Glutamatergic neuron (in vitro differentiated cells): ENCODE measurements around the gene SMIM29. TPM values are rescaled to one million over a fixed set of nuclear protein-coding genes. Genes with fewer than 3 reads are reported as not detected.
"Not testable (repeated sequence)": the region's sequence is repeated elsewhere in the genome, so short reads cannot be mapped to it uniquely, and the experiment has no call there.

Experiments used
- DNase-seq: peaks from one replicate; pipeline ENCODE4 v3.0.0; 2022
- H3K27ac Mint-ChIP-seq: one replicate; pipeline ENCODE4 v1.8.0; 2020; ENCODE audit warnings: mild to moderate bottlenecking, mixed read lengths, inconsistent platforms; ENCODE audit not compliant: unreplicated experiment
- H3K27me3 Mint-ChIP-seq: one replicate; pipeline ENCODE4 v1.8.0; 2020; ENCODE audit warnings: mild to moderate bottlenecking, moderate library complexity, mixed read lengths, inconsistent platforms; ENCODE audit not compliant: unreplicated experiment
- H3K36me3 Mint-ChIP-seq: one replicate; pipeline ENCODE4 v1.8.0; 2020; ENCODE audit warnings: mild to moderate bottlenecking, mixed read lengths, inconsistent platforms; ENCODE audit not compliant: unreplicated experiment
- H3K4me1 Mint-ChIP-seq: one replicate; pipeline ENCODE4 v1.8.0; 2020; ENCODE audit warnings: mild to moderate bottlenecking, low read depth, mixed read lengths, inconsistent platforms; ENCODE audit not compliant: unreplicated experiment
- H3K4me3 Mint-ChIP-seq: one replicate; pipeline ENCODE4 v1.8.0; 2020; ENCODE audit warnings: mild to moderate bottlenecking, mixed read lengths, inconsistent platforms; ENCODE audit not compliant: unreplicated experiment
- H3K9me3 Mint-ChIP-seq: one replicate; pipeline ENCODE4 v1.8.0; 2020; ENCODE audit warnings: mild to moderate bottlenecking, moderate library complexity, mixed read lengths, inconsistent platforms; ENCODE audit not compliant: unreplicated experiment
- CTCF ChIP-seq: fragments of 200-600 bp; sonication (generic); IDR thresholded peaks from one replicate; pipeline ENCODE4 v1.5.0; 2021; ENCODE audit not compliant: partially characterized antibody, unreplicated experiment
- total RNA-seq: library from RNA; stranded (reverse); fragmentation: NEBNext Ultra II Directional; extraction: Animal tissue kit (Norgen Biotek cat#: 25700); gene quantifications from one replicate; pipeline ENCODE4 v1.2.1, GENCODE V29; 2021; ENCODE audit not compliant: unreplicated experiment

SMIM29 gene
- total RNA-seq, 1 donor from 2014 or later = 54.7 TPM

- Mint-ChIP-seq H3K9me3 (peaks cover 12% of the 10 kb centered on the region), H3K4me3 (peak overlapping the region; percentile 96), H3K4me1 (peaks cover 14% of the 10 kb centered on the region), H3K27me3 (peaks cover 11% of the 10 kb centered on the region), H3K36me3 (no peaks in the 10 kb centered on the region), H3K27ac (peak overlapping the region; percentile 95)
- no peak for TF ChIP-seq CTCF
- peak; percentile 75 for DNase-seq
Measured at GRCh38 chr6:34248198-34248726, 544 bp downstream of the SMIM29 start.

GRCh38 chr6:34247481-34248197, 1.2 kb downstream of the SMIM29 start:
- Mint-ChIP-seq H3K4me3 (peak overlapping the region; percentile 96), H3K27ac (peak overlapping the region; percentile 95), H3K4me1 (peaks cover 17% of the 10 kb centered on the region), H3K27me3 (peaks cover 14% of the 10 kb centered on the region), H3K36me3 (no peaks in the 10 kb centered on the region), H3K9me3 (peaks cover 12% of the 10 kb centered on the region)
- no peak for TF ChIP-seq CTCF
- no peak for DNase-seq

- no peaks in the 10 kb centered on the region for H3K36me3 Mint-ChIP-seq
- H3K4me1 Mint-ChIP-seq = peaks cover 18% of the 10 kb centered on the region
- H3K4me3 Mint-ChIP-seq = peak overlapping the region; percentile 68
- peaks cover 12% of the 10 kb centered on the region for H3K9me3 Mint-ChIP-seq
- peaks cover 14% of the 10 kb centered on the region for H3K27me3 Mint-ChIP-seq
- DNase-seq = peak; percentile 67
- peak; percentile 45 for TF ChIP-seq CTCF
- peak overlapping the region; percentile 94 for H3K27ac Mint-ChIP-seq
Measured at GRCh38 chr6:34246563-34247391, 2.0 kb downstream of the SMIM29 start.

- peaks cover 14% of the 10 kb centered on the region for H3K27me3 Mint-ChIP-seq
- H3K9me3 Mint-ChIP-seq = peaks cover 11% of the 10 kb centered on the region
- DNase-seq = no peak
- peak overlapping the region; percentile 94 for H3K27ac Mint-ChIP-seq
- peak overlapping the region; percentile 68 for H3K4me3 Mint-ChIP-seq
- TF ChIP-seq CTCF = no peak
- H3K36me3 Mint-ChIP-seq = no peaks in the 10 kb centered on the region
- peaks cover 18% of the 10 kb centered on the region for H3K4me1 Mint-ChIP-seq
Measured at GRCh38 chr6:34246249-34246562, 2.6 kb downstream of the SMIM29 start.

GRCh38 chr6:34245761-34246140, 3.1 kb downstream of the SMIM29 start:
- Mint-ChIP-seq H3K4me3 (peak overlapping the region; percentile 56), H3K27me3 (peaks cover 14% of the 10 kb centered on the region), H3K4me1 (peaks cover 18% of the 10 kb centered on the region), H3K27ac (peak overlapping the region; percentile 94)
- not testable (repeated sequence) for H3K9me3 Mint-ChIP-seq, H3K36me3 Mint-ChIP-seq, DNase-seq

GRCh38 chr6:34245032-34245760, 3.6 kb downstream of the SMIM29 start:
- H3K9me3 Mint-ChIP-seq = not testable (repeated sequence)
- H3K4me1 Mint-ChIP-seq = peaks cover 18% of the 10 kb centered on the region
- peak overlapping the region; percentile 94 for H3K27ac Mint-ChIP-seq

More at GRCh38 chr6:34245032-34245760, 3.6 kb downstream of the SMIM29 start:
- not testable (repeated sequence) for H3K4me3 Mint-ChIP-seq, DNase-seq, H3K36me3 Mint-ChIP-seq
- H3K27me3 Mint-ChIP-seq = peaks cover 14% of the 10 kb centered on the region
